NCI-H2196 treated with DMSO at 0.1 percent for 48 hours (cell line): Measurements from ENCODE around the gene KRT36.

ENCODE experiments used
- DNase-seq: peaks from one replicate; lab custom pipeline; 2025; ENCODE audit not compliant: unreplicated experiment; lab: John Stamatoyannopoulos, UW

Gene KRT36

GRCh38 chr17:41504246-41504977, 14.7 kb upstream of the KRT36 start:
- no peak for DNase-seq

DNA sequence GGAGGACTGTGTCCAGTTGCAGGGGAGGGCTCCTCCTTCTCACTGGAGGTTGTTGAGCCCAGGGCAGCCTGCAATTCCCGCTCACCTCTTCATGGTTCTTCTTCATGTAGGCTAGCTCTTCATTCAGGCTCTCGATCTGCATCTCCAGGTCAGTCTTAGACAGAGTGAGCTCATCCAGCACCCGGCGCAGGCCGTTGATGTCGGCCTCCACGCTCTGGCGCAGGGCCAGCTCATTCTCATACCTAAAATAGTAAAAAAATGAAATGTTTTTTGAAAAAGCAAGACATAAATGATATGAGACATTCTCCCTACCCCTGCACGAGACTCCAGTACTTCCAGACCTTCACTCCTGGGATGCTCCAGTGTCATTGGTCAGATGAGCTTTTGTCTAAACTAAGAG, 13.5 kb upstream of the KRT36 start:
- DNase-seq, result no peak

DNA sequence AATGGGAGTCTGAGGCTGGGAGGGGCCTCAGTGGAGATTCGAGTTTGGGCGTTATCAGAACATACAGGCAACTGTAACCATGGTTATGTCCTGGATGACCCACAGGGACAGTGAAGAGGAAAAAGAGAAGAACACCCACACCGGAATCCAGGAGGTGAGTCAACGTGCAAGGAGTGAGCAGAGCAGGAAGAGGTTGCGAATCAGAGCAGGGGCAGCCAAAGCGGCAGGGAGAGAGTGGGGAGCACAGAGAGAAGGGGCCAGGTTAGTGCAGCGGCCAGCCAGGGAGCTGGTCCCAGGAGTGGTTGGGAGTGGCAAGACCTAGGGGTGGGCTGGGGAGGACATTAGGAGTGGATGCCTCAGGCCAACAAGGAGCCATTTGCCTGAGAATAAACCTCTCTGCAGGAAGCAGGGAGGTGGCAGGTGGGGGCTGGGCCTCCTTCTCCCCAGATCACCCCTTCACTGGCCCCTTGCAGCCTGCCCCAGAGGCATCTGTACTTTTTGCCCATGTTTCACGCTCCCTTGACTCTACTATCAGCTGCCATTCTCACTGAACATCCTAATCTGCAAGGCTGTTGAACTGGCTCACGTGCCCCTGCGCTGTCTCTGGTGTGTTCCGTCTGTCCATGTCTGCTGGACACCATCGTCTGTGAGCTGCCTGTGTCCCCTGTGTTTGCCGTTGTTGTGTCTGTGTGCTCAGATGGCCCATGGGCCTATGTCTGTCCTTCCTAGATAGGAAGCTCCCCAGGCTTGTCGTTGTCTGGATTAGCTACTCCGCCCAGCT, 10.6 kb upstream of the KRT36 start:
- DNase-seq, result no peak

GRCh38 chr17:41499714-41500113, 10.0 kb upstream of the KRT36 start:
- no peak for DNase-seq

DNA sequence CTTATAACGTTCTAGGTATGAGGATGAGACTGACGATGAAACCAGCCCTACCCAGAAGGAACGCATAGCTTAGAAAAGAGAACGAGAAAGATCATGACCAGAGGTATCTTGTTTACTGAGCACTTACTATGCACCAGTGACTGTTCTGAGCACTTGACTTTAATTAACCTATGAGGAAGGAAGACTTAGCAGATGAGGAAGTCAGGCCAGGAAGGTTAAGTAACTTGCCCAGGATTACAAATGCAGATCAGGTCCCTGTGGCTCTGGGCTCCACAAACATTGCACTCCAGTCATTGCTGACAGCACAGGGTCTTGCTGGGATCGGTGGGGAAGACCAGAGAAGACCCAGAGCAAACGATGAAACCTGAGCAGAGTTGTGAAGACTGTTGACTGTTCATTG, 8.6 kb upstream of the KRT36 start:
- no peak for DNase-seq

DNA sequence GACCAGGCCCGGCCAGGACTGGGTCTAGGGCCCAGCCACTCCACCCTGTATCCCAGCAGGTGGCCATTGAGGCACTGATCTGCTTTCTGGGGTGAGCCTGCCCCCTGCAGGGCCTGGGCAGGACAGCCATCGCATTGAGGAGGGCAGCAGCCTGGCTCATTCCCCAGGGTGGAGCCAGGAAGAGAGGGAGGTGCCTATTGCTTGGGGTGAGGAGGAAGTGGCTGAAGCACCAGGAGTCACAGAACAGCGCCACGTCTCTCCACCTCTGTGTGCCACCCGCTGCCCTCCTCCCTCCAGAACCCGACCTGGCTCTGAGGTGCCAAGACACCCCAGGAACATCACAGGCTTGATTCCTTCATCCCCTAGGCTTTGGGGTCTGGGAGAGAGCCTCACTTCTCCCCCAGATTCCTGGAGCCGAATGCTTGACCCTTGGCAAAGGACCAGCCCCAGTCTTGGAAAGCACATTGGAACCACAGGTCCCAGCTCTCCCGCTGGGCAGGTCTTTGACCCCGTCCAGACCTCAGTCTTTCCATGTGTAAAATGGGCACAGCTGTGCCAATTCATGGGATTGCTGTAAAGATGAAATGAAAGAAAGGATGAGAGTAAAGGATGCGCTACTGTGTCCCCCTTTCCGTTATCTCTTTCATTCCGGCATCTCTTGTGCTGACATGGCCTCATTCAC, 7.2 kb upstream of the KRT36 start:
- peak; percentile 62 for DNase-seq

DNA sequence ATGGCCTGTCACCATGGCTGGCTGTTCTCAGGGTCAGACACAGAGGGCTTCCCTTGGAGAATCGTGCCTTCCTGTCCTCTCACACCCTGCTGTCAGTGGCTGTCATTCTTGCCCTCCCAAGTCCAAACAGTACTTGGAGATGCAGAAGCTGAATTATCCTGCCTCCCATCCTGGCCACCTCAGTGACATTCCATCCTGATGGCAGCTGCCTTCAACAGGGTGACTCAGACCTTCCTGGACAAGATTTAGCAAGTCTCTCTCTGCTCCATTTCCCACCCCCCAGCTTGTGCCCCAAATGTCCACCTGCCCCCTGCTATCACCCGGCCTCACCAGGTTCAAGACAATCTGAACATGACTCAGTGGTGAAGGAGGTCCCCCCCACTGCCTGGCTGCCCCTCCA, 4.8 kb upstream of the KRT36 start:
- DNase-seq, result no peak

GRCh38 chr17:41492771-41493170, 3.1 kb upstream of the KRT36 start:
- peak; percentile 12 for DNase-seq

- DNase-seq, result no peak
These were observed 2.6 kb upstream of the KRT36 start for GRCh38 chr17:41492351-41492750.

GRCh38 chr17:41491476-41491875, 1.8 kb upstream of the KRT36 start:
- no peak for DNase-seq

GRCh38 chr17:41490000-41490990, 585 bp upstream of the KRT36 start:
- no peak for DNase-seq

- no peak for DNase-seq
These were observed 2.7 kb downstream of the KRT36 start for GRCh38 chr17:41486809-41487530.

DNA sequence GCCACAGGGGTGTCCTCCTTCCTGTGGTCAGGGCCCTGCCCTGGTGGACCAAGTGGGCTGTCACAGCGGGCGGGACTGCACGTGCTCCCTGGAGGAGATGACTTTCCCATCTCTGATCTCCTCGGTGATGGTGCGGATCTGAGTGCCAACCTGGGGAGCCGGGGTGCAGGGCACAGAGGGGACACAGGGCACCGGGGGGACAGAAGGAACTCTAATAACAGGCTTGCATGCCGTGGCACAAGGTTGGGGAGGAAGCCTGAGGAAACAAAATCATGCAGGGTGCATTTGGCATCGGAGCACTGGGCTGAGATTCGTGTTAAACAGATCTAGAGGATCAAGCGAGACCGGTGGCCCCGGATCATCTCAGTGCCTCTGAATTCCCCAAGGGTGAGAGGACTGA, 3.4 kb downstream of the KRT36 start:
- DNase-seq, result no peak

GRCh38 chr17:41484920-41485904, 4.5 kb downstream of the KRT36 start:
- no peak for DNase-seq

DNA sequence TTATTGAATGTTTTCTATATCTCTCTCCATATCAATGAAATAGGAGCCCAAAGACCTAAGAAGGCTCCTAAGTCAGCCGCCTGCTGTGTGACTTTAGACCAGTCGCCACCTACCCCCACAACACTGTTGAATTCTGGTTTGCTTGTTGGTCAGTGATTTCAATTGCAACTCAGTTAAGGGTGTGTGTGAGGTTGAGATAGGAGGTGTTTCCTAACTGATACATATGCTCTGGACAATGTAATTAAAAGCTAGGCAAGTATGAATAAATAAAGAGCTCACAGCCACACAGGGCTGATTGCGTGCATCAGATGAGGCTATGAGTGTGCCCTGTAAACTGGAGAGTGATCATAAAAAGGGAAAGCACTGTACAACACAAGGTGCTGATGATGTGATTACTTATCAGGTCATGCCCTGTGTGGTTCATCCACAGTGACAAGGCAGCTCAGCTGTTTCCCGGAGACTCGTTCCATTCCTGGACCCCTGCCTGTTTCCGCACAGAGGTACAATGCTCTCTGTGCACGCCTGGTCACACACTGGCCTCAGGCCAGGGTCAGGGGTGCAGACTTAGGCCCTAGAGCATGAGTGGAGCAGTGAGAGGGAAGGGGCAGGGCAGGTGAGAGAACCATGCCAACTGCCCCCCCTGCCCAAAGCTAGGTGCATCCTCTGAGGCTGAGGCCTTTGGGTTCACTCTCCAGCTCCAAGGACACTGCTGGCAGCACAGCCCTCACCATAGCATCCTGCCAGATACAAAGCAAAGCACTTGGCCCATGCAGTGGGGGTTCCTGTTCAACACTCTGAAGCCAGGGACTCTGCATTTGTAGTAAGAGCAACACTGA, 5.5 kb downstream of the KRT36 start:
- DNase-seq, result peak; percentile 10

DNA sequence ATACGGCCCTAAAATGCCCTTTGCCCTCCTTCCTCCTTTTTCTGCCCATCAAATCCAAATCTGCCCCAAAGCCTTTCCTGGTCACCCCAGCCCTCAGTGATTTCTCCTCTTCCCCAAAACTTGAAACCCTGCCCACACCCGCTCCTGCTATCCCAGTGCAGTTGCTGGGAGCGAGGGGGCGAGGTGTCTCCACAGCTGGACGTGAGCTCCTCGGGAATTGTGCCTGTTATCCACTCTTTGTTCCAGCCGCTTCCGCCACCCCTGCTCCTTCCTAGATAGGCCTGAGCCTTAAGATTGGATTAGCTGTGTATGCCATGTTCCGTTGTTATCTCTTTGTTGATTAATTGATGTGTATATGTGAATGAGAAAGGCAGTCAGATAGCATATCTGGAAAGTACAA, 6.2 kb downstream of the KRT36 start:
- DNase-seq, result no peak

- DNase-seq, result no peak
These were observed 8.7 kb downstream of the KRT36 start, which contains the start of gene KRT35 for GRCh38 chr17:41481036-41481435. KRT35 (minus strand) TSS chr17:41481151; CDS start chr17:41481097, 54 bp downstream.

DNA sequence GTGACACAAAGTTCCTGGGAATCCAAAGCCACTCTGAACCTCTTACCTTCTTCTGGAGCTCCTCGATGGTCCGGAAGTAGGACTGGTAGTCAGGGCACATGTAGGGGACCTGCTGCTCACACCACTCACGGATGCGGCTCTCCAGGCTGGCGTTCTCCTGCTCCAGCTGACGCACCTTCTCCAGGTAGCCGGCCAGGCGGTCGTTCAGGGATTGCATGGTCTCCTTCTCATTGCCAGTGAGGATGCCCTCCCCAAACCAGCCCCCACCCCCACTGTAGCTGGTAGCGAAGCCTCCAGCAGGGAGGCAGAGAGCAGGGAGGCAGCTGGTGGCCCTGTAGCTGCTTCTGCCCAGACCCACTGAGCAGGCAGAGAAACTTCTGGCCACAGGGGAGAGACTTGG, 9.1 kb downstream of the KRT36 start:
- DNase-seq, result no peak
